Fibroblast of lung (primary cell): ENCODE results near the gene RGS10.

Experiments used
- CTCF ChIP-seq, 2 donors: IDR thresholded peaks in 1 of 2; conservative IDR thresholded peaks in 1 of 2; 1 replicate in 1 of 2; 2 replicates in 1 of 2; pipeline ENCODE4 v1.5.1; 2011 to 2012; ENCODE audit warnings: low read length in 2 of 2, control low read depth in 1 of 2, inconsistent platforms in 1 of 2, low read depth in 1 of 2, mild to moderate bottlenecking in 1 of 2
- EZH2 ChIP-seq: IDR thresholded peaks from 2 replicates; pipeline ENCODE4 v1.5.1; 2012; ENCODE audit warnings: low read length, control low read depth, mild to moderate bottlenecking; ENCODE audit errors: missing control alignments

- peak in 1 of 2 donors; percentile 0 for TF ChIP-seq CTCF (conservative IDR thresholded peaks at IDR 0.05 in 1 of 2, IDR thresholded peaks at IDR 0.05 in 1 of 2; ENCODE audit: low read depth in 1 of 2, low read length in 2 of 2)
- TF ChIP-seq EZH2 = no peak
Measured at GRCh38 chr10:119489991-119490326, 52.6 kb downstream of the RGS10 start.
